NCI-H345 treated with DMSO at 0.1 percent for 48 hours (cell line): Measurements from ENCODE around the gene CRADD.
A peak's percentile ranks its signal among the peaks of the same experiment; 100 is the strongest.
"Not testable (repeated sequence)": the region's sequence is repeated elsewhere in the genome, so short reads cannot be mapped to it uniquely, and the experiment has no call there.

Experiments used
- DNase-seq: peaks from one replicate; lab custom pipeline; 2025; ENCODE audit not compliant: unreplicated experiment; lab: John Stamatoyannopoulos, UW

Gene CRADD

DNA sequence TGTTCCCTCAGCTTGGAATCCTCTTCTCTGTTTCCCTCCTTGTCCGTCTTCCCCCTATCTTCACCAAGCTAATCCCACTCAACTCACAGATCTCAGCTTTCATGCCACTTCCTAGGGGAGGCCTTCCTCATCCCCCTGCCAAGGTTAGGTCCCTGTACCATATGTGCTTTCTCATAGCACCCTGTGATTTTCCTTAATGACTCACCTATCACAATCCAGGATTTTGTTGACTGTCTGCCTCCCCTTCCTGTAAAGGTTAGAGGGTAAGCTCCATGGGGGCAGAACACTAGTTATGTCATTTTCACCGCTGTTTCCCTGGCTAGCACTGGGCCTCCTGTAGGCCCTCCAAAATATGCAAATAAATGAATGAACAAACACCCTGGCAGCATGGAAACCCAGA lies 57.6 kb downstream of the CRADD start:
- no peak for DNase-seq

DNA sequence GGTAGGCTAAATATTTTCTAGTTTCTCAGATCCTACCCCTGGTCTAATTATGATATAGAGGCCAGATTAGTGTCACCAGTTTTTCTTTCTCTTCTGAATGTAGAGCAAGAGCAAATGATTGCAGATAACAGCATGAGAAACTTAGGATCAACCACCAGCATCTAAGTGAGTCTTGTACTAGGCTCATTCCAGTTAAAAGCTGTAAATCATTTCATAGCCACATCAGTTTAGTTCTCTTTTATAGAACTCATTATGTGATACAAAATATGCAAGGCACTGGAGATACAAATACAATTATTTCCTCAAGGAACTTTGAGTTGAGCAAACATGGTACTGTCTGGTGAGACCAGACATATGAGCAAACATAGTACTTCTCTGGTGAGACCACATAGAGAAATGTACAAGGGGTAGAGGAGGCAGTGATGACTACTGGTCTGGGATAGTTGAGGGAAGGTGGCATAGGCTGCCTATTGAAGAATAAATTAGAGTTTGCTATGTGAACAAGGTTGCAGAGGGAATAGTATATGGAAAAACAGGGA lies 59.5 kb downstream of the CRADD start:
- DNase-seq = no peak

DNA sequence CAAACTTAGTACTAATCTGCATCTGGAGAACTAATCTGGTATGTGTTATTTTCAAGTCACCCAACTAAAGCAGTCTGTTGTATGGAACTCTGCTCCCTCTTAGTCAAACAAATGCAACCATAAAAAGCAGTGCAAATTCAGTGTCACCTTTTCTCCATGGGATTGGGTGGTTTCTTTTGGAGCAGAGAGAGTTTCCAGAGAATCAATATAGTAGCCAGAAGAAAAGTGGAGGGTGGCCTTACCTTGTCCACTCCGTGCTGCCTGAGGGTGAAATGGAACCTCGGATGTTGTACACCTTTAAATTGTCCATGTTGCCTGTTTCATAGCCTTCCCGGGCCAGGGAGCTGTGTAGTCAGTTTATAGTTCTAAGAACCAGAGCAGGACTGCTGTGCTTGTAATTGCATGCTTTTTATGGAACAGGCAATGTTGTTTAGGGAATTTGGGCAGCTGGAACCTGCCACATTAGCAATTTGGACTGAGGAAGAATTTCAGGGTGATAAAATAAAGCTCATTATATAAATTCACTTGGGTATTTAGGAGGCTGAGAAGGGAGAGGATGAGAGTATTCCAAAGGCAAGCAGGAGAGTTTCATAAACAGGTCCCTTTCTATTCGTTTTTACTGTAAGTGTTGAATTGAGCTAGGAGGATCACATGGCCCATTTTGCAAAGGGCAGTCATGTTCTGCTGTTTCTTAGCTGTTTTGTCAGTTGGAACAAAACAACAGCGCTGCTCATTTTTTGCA lies 60.5 kb downstream of the CRADD start:
- no peak for DNase-seq

DNA sequence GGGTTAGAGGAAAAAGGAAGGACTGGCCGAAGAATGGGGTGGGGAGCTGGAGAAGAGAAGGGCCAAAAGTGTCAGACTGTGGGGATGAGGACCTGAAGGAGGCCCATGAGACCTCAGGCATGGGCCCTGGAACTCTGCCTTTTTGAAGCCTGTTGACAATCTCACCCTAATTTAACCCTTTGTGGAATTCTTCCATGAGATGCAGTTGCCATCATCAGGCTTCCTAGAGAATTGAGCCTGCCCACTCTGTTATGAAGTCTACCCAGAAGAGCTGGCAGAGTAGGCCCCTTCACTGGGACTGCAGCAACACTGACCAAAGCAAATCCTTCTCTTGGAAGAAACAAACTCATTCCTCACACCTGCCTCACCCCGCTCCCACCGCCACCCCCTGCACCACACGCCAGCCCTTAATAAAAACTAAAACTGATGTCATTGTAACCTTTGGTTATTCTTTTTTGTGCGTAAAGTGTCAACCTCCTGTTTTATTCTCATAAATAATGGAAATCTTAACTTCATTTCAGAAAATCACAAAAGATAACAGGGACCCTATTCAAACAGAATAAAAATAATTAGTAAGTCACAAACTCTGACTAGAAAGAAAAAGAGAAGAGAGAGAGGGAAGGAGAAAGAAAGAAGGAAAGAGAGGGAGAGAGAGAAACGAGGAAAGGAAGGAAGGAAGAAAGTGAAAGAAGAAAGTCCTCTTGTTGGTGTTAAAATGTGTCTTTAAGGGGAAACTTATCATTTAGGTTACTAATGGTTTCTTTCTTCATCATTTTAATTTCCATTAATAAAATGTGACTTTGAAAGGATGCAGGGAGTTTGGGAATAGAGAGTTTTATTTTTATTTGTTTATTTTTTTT lies 61.3 kb downstream of the CRADD start:
- DNase-seq = no peak

DNA sequence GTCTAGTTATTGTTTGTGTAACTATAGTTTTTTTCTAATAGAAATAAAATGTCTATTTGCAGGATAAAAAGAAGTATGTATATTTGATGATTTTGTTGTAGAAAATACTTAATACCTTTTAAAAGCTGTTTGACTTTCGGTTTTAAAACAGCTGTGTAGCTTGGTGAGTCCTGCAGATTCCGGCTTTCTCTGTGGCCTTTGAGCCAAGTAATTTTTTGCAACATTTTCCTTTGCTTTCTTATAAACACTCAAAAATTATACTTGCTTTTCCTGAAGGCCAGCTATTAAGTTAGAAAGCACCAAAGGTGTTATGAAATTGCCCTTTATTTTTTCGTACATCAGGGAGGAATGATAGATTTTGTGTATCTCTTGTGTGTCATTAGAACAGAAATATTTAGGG lies 63.6 kb downstream of the CRADD start:
- no peak for DNase-seq

DNA sequence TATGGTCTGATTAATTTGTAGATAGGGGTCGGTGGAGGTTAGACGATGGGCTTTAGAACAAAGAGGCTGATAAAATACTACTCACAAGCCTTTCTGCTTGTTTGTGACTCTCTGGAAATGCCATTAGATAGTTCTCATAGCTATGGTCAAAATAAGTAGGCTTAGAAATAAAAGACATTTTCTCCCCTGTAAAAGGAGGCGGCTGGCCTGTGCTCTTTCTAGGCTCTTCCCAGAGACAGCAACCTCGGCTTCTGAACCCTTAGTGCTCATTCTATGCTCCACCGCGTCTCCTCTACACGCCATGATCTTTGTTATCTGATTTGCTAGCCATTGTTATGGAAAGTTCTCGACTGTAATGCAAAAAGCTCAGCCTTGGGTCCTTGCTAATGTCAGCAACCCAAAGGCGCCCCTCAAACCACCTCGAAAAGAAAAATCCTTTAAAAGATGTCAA lies 64.5 kb downstream of the CRADD start:
- DNase-seq = no peak

DNA sequence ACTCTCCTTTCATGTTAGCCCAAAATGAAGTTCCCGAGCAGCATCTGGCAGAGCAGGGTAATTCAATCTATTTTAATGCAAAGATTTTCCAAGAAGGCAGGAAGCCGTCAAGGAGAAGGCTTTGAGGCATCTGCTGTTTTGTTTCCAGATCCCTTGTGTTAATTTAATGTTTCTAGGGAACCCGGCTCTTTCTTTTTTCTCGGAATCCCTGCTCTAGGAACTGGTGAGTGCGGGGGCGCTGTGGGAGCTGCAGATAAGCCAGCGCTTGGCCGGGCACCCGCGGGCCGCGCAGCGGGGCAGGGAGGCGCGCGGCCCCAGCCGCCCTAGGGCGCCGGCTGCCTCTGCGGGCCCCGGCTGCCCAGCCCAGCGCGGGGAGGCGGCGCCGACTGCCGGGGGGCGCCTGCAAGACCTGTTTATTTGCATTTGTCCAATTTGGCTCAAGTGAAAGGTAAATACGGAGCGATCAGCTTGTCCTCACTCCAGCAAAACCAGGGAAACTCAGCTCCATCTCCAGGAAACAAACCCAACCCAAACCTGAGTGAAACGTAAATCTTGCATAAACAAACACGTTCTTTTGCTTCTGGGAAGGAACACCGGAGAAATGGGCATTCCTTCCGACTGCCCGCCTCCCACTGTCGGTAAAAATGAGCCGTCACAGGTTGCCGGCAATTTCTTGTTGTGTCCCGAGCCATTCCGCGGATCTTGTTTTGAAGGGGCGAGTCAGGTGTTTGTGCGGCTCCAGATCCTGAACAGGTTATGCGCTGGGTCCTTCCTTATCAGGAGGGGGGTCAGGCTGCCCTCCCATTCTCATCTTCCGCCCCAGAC lies 65.1 kb downstream of the CRADD start:
- DNase-seq = peak; percentile 53

DNA sequence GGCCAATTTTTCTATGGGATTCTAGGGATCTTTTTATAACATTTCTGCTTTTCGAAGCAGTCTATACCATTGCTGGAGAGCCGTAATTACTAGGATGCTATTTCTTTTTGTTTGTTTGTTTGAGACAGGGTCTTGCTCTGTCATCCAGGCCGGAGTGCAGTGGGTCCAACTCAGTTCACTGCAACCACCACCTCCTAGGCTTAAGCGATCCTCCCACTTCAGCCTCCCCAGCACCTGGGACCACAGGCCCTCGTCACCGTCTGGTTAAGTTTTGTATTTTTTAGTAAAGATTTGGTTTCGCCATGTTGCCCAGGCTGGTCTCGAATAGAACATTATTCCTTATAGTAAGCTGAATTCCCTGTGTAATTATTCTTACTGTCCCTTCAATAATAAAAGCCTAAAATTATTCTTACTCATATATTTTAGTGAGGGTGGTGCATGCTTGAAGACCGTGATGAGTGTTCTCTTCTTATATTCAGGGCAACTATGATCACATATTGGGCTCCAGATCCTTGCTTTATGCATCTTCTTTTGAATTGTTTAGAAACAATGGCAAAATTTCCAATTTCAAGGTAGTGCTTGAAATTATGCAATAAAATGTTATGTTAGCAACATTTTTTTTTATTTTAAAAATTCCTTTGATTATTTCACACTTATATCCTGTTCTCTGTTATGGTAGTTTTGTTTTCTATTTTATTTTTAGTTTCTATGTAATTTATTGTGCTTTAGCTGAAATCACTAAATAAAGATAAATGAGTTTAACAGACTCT lies 66.2 kb downstream of the CRADD start:
- no peak for DNase-seq

DNA sequence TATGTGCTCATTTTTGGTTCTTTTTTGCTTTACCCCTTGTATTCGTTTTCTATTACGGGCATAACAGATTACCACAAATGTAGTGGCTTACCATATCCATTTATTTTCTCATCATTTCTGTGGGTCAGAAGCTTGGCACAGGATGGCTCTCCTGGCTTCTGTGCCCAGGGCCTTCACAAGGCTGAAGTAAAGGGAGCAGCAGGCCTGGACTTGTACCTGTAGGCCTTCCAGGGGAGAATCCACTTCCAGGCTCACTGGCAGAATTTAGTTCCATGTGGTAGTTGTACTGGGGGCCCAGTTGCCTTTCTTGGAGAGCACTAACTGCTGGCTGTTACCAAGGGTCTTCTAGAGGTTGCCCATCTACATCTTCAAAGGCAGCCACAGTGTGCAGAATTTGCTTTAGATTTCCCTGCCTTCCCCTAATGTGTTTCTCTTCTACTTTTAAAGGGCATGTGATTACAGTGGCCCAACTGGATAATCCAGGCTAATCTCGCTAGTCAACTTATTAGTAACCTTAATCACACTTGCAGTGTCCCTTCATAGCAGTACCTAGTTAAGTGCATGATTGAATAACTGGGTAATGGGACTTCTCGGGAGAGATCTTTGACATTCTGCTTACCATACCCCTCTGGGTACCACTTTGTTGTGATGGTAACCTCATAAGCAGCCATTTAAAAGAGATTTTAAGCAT lies 67.0 kb downstream of the CRADD start:
- DNase-seq = no peak

DNA sequence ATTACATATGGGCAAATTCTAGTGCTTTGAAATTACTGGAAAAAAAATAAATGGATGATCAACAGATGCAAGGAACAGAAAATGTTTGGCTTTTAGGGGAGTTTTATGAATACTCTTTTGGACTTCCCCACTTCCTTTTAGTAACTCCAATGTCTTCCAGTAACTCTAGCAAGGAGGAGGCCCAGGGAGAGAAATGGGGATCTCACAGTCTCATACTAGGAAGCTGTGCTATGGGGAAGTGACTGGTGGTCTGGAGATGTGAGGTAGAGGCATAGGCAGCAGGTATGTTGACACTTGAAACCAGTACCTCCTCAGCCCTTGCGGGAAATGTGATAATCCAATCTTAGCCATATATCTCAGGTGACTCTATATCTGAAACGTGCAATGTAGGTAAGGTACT lies 68.1 kb downstream of the CRADD start:
- no peak for DNase-seq

DNA sequence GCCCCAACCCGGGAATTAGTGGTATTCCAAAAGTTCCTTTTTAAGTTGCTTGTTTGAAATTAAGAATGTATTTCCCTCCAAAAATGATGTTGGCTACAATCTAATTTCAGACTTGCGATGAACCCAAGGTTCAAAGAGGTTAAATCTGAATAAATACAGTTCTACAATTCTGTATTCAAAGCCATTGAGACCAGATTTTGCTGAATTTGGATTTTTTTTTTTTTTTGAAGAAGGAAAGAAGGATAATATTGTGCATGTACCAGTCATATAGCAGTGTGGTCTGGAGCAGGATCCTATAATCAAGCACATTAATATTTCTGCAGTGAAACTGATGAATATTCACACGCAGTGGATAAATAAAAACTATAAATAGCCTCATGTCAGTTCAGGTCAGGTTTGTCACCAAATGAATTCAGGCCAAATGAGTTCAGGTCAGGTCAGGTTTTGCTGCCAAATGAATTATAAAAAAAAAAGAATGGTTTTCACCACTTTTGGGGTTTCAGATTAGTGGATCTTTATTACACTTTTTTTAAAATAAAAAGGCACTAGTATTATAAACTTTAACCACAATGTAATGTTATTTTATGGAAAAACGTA lies 69.5 kb downstream of the CRADD start:
- no peak for DNase-seq

DNA sequence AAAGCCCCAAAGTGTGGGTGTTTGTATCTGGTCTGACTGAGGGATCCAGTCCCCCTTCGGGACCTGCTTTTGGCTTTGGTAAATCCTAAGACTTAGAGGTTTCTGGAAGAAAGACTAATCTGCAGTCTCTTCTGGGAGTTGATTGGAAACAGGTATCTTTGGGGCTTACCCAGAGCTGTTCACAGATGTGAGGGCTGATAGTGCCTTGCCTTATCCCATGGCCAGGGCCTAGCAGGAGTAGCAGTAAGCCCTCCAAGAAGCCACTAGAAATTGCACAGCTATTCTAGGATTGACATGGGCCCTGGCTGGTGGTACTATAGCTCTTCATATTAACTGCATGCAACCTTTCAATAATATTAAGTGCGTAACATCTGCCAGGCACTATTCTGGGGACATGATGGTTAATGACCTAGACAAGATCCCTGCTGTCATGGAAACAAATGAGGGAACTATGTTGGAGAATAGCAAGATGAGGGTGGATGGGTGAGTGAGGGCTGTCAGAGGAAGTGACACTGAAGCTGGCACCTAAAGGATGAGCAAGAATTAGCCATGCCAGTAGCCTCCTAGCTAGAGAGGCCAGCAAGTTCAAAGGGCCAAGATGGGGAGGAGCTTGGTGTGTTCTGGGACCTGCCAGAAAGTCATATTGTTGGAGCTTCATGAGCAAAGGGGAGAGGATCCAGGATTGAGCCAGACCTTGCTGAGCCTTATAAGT lies 71.7 kb downstream of the CRADD start:
- no peak for DNase-seq

DNA sequence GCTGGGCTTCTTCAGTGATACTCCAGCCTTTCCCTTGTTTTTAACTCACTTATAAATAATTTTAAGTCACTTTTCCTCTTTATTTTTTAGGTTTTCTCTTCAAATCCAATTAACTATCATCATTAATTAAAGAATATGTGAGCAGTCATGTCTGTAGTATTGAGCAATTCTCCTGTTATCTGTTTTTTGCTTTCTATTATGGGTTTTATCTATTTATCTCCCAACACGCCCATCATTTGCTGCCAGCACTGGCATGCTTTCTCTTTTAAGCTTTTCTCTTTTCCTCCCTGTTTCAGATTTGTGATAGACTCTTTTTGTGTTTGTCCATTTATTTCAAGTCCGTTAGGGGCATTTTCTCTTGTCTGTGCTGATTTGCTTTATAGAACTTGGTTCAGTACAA lies 72.3 kb downstream of the CRADD start:
- no peak for DNase-seq

DNA sequence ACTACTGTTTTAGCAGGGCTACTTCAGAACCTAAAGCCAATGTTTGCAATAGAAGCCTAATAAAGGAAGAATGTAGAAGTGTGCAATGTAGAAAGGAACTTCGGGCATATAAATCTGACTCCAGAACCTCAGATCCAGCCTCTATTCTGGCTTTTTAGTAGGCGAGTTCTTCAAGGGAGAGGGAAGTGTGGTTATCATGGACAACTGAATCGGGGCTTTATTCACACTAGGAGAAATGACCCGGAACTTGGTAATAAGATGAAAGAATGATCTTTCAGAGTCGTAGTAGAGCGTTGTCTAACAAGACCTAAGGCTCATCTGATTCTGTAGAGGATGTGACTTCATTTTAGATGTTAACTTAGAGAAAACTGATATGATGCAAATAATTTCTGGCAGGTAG lies 72.9 kb downstream of the CRADD start:
- no peak for DNase-seq

DNA sequence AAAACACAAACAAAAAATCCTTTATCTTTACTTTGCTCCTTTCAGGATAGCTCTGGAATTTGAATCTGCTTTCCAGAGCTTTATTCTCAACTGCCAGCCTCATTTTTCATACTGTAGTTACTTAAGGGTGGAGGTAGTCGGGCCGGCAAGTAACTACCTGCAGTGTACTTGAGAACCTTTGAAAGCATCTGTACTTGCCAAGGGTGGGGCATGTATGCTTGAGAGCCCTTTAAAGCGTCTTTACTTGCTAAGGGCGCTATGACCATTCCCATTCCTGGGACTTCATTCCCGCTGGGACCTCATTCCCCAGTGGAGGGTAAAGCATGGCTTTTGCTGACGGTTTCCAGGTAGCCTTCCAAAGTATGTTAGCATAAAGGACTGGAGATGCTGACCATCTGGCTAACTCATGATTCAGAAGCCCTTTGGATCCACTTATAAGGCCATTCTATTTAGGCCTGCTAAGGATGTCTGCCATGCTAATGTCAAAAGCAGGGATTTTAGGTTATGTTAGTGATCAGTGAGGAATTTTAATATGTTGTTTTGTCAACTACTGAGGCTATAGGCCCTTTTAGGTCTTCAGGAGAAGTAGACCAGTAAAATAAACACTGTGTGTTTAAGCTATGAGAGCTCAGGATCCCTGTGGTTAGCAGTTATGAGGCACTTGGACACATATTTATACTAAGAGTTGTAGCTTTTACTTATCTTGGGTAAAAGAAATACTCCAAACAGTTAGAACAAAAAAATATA lies 74.9 kb downstream of the CRADD start:
- DNase-seq = no peak

DNA sequence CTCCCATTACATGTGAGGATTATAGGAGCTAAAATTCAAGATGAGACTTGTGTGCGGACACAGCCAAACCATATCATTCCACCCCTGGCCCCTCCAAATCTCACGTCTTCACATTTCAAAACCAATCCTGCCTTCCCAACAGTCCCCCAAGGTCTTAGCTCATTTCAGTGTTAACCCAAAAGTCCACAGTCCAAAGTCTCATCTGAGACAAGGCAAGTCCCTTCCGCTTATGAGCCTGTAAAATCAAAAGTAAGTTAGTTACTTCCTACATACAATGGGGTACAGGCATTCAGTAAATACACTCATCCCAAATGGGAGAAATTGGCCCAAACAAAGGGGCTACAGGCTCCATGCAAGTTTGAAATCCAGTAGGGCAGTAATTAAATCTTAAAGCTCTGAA lies 76.1 kb downstream of the CRADD start:
- no peak for DNase-seq

DNA sequence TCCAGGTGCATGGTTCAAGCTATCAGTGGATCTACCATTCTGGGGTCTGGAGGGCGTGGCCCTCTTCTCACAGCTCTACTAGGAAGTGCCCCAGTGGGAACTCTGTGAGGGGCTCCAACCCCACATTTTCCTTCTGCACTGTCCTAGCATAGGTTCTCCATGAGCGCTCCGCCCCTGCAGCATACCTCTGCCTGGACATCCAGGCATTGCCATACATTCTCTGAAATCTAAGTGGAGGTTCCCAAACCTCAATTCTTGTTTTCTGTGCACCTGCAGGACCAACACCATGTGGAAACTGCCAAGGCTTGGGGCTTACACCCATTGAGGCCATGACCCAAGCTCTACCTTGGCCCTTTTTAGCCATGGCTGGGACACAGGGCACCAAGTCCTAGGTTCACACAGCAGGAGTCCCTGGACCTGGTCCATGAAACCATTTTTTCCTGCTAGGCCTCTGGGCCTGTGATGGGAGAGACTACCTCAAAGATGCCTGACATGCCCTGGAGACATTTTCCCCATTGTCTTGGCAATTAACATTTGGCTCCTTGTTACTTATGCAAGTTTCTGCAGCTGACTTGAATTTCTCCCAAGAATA lies 76.8 kb downstream of the CRADD start:
- no peak for DNase-seq

DNA sequence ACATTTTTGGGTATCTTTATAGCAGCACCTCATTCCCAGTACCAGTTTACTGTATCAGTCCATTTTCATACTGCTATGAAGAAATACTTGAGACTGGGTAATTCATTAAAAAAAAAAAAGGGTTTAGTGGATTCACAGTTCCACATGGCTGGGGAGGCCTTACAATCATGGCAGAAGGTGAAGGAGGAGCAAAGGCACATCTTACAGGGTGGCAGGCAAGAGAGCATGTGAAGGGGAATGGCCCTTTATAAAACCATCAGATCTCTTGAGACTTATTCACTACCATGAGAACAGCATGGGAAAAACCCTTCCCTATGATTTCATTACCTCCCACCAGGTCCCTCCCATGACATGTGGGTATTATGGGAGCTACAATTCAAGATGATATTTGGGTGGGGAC lies 77.7 kb downstream of the CRADD start:
- DNase-seq = not testable (repeated sequence)
